ENCODE measurements around the gene TYW1B.
"Not testable (repeated sequence)": the region's sequence is repeated elsewhere in the genome, so short reads cannot be mapped to it uniquely, and the experiment has no call there.

The TYW1B gene

DNA sequence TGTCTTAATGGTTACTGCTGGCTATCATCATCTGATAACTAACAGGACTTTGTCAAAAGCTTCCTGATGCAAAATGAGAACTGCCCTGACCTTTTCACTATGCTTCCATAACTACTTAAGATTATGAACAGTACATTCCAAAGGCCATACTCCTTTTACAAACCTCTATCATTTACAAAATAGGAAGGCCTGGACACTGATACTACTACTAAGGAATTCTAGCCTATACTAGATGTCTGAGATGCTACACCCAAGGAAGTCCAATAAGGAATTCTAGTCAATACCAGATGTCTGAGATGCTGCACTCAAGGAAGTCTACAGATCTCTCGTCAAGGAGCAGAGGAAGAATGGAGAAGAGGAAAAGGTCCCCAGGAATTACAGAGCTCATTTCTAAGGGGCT, 130.9 kb downstream of the TYW1B start:
- H3K4me1 Mint-ChIP-seq; H3K27ac Mint-ChIP-seq (ENCODE audit: low read depth); H3K4me3 Mint-ChIP-seq; H3K36me3 Mint-ChIP-seq (ENCODE audit: insufficient read depth); H3K9me3 Mint-ChIP-seq; DNase-seq (ENCODE audit: low spot score in 2 of 2); ATAC-seq (replicated peaks; ENCODE audit: extremely low read depth, poor library complexity, severe bottlenecking); H3K27me3 Mint-ChIP-seq: not testable (repeated sequence)

DNA sequence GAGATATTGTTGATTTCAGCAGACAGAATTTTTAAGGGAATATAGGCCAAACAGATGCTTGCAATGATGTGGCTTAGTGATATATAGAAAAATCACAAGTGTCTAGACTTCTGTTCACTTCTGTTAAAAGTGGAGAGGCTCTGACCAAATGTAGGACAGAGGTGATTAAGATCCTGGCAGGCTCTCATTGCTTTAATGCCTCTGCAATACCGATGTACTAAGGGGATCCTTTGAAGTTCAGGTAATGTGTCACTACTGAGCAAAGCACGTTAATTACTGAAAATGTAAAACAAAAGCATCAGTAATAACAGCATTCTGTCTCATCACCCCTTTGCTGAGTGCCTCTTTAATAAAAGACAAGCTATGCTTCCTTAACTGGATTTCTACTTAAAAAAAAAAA, 131.4 kb downstream of the TYW1B start:
- ATAC-seq (replicated peaks; ENCODE audit: extremely low read depth, poor library complexity, severe bottlenecking); H3K4me1 Mint-ChIP-seq; DNase-seq (ENCODE audit: low spot score in 2 of 2); H3K4me3 Mint-ChIP-seq; H3K36me3 Mint-ChIP-seq (ENCODE audit: insufficient read depth); H3K9me3 Mint-ChIP-seq; H3K27me3 Mint-ChIP-seq: not testable (repeated sequence)
- peak overlapping the region; percentile 62 for H3K27ac Mint-ChIP-seq (ENCODE audit: low read depth)

DNA sequence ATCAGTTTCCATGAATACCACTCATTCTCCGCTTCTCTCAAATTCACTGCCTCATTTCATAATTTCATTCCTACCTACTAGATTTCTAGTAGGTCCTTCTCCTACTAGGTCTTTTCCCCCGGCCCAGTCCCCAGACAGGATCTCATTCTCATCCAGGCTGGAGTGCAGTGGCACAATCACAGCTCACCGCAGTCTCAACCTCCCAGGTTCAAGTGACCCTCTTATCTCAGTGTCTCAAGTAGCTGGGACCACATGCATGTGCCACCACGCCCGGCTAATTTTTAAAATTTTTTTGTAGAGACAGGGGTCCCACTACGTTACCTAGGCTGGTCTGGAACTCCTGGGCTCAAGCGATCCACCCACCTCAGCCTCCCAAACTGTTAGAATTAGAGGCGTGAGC, 132.5 kb downstream of the TYW1B start:
- not testable (repeated sequence) for H3K36me3 Mint-ChIP-seq (ENCODE audit: insufficient read depth); ATAC-seq (replicated peaks; ENCODE audit: extremely low read depth, poor library complexity, severe bottlenecking)

DNA sequence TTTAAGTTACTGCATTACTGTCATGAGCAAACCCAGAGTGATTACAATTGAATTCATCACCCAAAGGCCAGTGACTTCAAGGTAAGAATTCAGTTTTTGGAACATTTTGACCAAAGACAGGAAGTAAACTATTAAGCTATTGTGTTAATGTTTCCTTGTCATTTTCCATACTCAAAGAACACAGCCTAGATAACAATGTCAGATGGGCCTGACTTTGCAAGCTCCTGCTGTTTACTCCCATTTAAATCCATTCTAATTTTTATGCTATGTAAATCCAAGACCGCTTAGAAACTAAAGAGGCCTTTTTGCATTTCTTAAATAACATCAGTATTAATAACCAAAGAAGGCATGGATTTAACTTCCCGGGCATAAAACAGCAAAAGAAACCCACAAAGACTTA, 136.6 kb downstream of the TYW1B start:
- H3K4me1 Mint-ChIP-seq; H3K4me3 Mint-ChIP-seq; H3K36me3 Mint-ChIP-seq (ENCODE audit: insufficient read depth); ATAC-seq (replicated peaks; ENCODE audit: extremely low read depth, poor library complexity, severe bottlenecking); H3K9me3 Mint-ChIP-seq; H3K27ac Mint-ChIP-seq (ENCODE audit: low read depth); H3K27me3 Mint-ChIP-seq; DNase-seq (ENCODE audit: low spot score in 2 of 2): not testable (repeated sequence)

More for the DNA sequence above, 132.5 kb downstream of the TYW1B start:
- not testable (repeated sequence) for H3K9me3 Mint-ChIP-seq; H3K4me1 Mint-ChIP-seq; H3K27me3 Mint-ChIP-seq; DNase-seq (ENCODE audit: low spot score in 2 of 2); H3K27ac Mint-ChIP-seq (ENCODE audit: low read depth); H3K4me3 Mint-ChIP-seq

DNA sequence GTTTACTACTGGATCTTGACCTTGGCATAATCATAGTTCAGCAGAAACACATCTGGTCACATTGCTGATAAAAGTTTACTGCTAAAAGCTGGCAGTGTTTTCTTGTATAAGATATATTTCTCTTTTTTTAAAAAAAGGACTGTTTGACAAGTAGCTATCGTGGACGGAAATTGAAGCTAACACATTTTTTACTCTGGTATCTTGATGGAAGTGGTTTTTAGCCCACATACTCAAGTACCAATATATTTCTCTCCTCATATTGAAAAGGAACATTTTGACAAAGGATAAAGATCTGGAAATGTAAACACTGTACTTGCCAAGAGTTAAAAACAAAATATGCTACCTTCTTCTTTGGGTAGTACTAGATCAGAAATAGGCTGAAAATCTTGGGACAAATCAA, 137.8 kb downstream of the TYW1B start:
- not testable (repeated sequence) for H3K36me3 Mint-ChIP-seq (ENCODE audit: insufficient read depth); ATAC-seq (replicated peaks; ENCODE audit: extremely low read depth, poor library complexity, severe bottlenecking); H3K4me3 Mint-ChIP-seq; H3K9me3 Mint-ChIP-seq; H3K27ac Mint-ChIP-seq (ENCODE audit: low read depth); H3K27me3 Mint-ChIP-seq; H3K4me1 Mint-ChIP-seq; DNase-seq (ENCODE audit: low spot score in 2 of 2)

DNA sequence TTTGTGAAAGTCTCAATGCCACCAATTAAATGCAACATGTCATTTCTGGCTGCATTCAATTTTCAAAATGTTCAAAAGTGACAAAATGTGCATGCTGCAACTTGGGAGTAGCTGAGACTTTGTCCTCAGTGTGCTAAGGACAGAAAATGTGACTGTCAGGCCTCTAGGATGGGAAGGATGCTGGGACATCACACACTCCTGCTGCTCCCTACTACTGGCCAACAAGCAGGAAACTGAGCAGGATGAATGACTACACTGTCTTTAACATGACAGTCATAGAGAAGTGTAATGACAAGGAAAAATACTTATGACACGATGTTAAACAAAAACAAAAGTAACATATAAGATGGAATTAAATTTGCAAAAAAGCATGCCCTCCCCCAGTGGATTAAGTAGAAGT, 138.7 kb downstream of the TYW1B start:
- not testable (repeated sequence) for H3K4me3 Mint-ChIP-seq; DNase-seq (ENCODE audit: low spot score in 2 of 2); H3K27me3 Mint-ChIP-seq; H3K4me1 Mint-ChIP-seq; H3K9me3 Mint-ChIP-seq; ATAC-seq (replicated peaks; ENCODE audit: extremely low read depth, poor library complexity, severe bottlenecking); H3K36me3 Mint-ChIP-seq (ENCODE audit: insufficient read depth); H3K27ac Mint-ChIP-seq (ENCODE audit: low read depth)

DNA sequence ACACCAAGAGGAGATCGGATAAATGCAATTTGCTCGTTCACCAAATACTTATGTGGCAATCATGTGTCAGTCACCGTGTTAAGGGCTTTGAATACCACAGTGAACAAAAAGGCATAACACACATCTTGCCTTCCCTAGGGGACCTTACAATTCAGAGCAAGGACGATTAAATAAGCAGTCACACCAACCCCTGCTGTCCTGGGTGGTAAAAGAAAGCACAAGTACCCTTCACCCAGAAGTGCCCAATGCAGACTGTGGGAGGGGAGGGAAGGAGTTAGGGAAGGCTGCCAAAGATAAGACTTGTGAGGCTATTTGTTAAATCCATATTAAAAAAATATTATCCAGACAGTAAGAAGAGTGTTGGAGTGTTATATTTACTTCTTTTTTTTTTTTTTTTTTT, 146.8 kb downstream of the TYW1B start:
- not testable (repeated sequence) for DNase-seq (ENCODE audit: low spot score in 2 of 2); H3K4me3 Mint-ChIP-seq; H3K27ac Mint-ChIP-seq (ENCODE audit: low read depth); H3K36me3 Mint-ChIP-seq (ENCODE audit: insufficient read depth); H3K27me3 Mint-ChIP-seq; ATAC-seq (replicated peaks; ENCODE audit: extremely low read depth, poor library complexity, severe bottlenecking); H3K9me3 Mint-ChIP-seq
- H3K4me1 Mint-ChIP-seq = peaks cover 12% of the 10 kb centered on the region

DNA sequence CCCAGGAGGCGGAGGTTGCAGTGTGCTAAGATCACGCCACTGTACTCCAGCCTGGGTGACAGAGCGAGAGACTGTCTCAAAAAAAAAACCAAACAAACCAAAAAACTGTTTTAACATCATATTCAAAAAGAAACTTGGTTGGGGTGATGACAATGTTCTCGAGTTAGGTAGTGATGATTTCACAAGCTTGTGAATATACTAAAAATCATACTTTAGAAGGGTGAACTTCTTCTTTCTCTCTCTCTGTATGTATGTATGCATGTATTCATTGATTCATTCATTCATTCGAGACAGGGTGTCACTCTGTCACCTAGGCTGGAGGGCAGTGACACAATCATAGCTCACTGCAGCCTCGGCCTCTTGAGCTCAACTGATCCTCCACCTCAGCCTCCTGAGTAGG, 151.1 kb downstream of the TYW1B start:
- H3K4me1 Mint-ChIP-seq; H3K4me3 Mint-ChIP-seq; H3K36me3 Mint-ChIP-seq (ENCODE audit: insufficient read depth); ATAC-seq (replicated peaks; ENCODE audit: extremely low read depth, poor library complexity, severe bottlenecking); H3K27me3 Mint-ChIP-seq; DNase-seq (ENCODE audit: low spot score in 2 of 2); H3K9me3 Mint-ChIP-seq; H3K27ac Mint-ChIP-seq (ENCODE audit: low read depth): not testable (repeated sequence)

DNA sequence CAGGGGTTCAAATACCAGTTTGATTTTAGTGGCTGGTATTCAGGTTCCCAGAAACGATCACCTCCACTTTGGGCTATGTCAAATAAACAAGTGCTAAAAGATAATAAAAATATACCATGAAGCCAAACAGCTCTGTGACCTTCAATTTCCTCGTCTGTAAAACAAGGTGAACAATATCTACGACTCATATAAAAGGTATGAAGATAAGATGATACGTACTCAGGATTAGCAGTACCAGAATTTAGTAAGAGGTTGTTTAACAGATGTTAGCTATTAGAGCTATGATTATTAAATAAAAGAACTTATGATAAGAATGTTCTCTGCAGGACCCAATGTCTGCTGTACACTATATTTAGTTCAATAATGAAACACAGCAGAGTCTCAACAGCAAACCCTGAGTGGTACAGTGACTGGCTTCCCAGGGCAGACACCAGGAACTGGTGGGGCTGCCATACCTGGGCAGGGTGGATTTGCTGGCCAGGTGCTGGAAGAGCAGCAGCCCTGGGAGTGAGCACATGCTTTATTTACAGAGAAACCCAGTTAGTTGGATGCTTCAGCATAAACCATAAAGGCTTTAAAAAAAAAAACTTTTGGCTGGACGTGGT, 151.8 kb downstream of the TYW1B start:
- H3K9me3 Mint-ChIP-seq; DNase-seq (ENCODE audit: low spot score in 2 of 2); ATAC-seq (replicated peaks; ENCODE audit: extremely low read depth, poor library complexity, severe bottlenecking); H3K27me3 Mint-ChIP-seq; H3K27ac Mint-ChIP-seq (ENCODE audit: low read depth); H3K4me3 Mint-ChIP-seq; H3K36me3 Mint-ChIP-seq (ENCODE audit: insufficient read depth); H3K4me1 Mint-ChIP-seq: not testable (repeated sequence)

DNA sequence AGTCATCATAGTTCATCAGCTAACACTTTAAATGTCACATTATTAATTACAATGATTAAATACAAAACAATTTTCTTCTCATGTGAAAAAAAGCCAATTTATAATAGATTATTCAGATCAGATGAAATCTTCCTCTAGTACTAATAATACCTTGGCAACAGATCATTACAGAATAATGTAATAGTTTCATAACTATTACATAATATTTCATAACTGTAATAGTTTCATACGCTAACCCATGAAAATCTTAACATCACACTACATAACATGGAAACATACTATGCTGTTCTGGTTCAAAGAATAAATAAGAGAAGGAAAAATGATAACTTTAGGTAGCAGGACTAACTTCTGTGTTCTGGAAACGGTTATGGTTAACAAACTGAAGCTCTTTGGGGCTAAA, 152.3 kb downstream of the TYW1B start:
- H3K9me3 Mint-ChIP-seq; H3K4me1 Mint-ChIP-seq; H3K36me3 Mint-ChIP-seq (ENCODE audit: insufficient read depth); ATAC-seq (replicated peaks; ENCODE audit: extremely low read depth, poor library complexity, severe bottlenecking); H3K4me3 Mint-ChIP-seq; DNase-seq (ENCODE audit: low spot score in 2 of 2); H3K27me3 Mint-ChIP-seq; H3K27ac Mint-ChIP-seq (ENCODE audit: low read depth): not testable (repeated sequence)

DNA sequence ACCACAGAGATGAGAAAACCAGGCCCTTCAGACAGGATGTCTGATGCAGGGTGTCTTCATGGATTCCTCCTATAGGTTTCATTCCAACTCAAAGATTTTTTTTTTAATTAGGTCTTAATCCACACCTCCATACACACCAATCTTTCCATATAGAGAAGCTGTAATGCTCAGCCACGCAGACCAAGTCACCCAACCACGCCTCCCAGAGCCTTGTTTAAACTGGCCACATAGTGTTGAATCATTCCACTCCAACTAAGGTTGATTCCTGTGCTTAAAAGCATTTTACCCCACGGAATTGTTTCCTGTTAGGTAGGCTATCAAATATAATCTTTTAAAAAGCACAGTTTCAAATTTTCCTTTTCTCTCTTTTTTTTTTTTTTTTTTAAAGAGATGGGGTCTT, 153.6 kb downstream of the TYW1B start:
- no peak overlapping the region for H3K27ac Mint-ChIP-seq (ENCODE audit: low read depth)
- DNase-seq (ENCODE audit: low spot score in 2 of 2) (no peak), ATAC-seq (replicated peaks; ENCODE audit: extremely low read depth, poor library complexity, severe bottlenecking) (no peak)
- no peaks in the 10 kb centered on the region for H3K4me1 Mint-ChIP-seq
- H3K36me3 Mint-ChIP-seq (ENCODE audit: insufficient read depth) = peaks cover 2% of the 10 kb centered on the region
- no peaks in the 10 kb centered on the region for H3K27me3 Mint-ChIP-seq
- H3K9me3 Mint-ChIP-seq = no peaks in the 10 kb centered on the region
- no peak overlapping the region for H3K4me3 Mint-ChIP-seq

DNA sequence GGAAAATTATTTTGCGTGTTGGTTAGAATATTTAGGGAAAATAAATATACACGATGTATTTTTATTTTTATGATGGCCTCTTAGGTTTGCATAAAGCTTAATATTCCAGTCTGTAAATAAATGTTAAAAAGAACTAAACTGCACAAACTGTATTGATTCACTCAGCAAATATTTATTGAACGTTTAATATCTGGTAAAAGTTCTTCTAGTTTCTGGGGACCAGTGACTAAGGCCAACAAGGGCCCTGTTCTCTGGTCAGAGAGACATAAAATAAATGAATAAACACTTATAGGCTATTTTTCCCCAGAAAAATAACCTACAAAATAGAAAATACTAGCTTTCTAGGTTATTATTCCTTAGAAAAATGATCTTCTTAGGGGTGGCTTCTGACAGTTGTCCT, 157.2 kb downstream of the TYW1B start:
- not testable (repeated sequence) for ATAC-seq (replicated peaks; ENCODE audit: extremely low read depth, poor library complexity, severe bottlenecking); H3K9me3 Mint-ChIP-seq; H3K27ac Mint-ChIP-seq (ENCODE audit: low read depth); H3K4me1 Mint-ChIP-seq; H3K36me3 Mint-ChIP-seq (ENCODE audit: insufficient read depth); H3K4me3 Mint-ChIP-seq; DNase-seq (ENCODE audit: low spot score in 2 of 2); H3K27me3 Mint-ChIP-seq

DNA sequence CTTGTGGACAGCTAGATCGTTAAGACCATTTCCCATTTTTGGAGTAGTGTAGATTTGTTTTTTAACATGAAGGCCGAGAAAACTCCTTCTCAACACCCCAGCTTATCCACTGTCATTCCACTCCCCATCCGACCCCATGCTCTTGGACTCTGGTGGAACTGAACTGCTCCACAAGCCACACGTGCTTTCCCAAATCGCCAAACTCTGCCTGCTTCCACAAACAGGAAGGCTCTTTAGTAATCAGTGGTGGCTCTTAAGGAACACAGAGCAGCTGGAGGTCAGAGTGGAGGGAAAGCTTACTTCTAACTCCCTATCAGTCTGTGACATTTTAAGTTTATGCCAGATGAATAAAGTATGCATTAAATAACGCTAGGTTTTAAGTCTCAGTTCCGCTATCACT, 159.6 kb downstream of the TYW1B start:
- not testable (repeated sequence) for H3K36me3 Mint-ChIP-seq (ENCODE audit: insufficient read depth); DNase-seq (ENCODE audit: low spot score in 2 of 2); H3K4me1 Mint-ChIP-seq; ATAC-seq (replicated peaks; ENCODE audit: extremely low read depth, poor library complexity, severe bottlenecking); H3K9me3 Mint-ChIP-seq; H3K27ac Mint-ChIP-seq (ENCODE audit: low read depth); H3K4me3 Mint-ChIP-seq; H3K27me3 Mint-ChIP-seq

DNA sequence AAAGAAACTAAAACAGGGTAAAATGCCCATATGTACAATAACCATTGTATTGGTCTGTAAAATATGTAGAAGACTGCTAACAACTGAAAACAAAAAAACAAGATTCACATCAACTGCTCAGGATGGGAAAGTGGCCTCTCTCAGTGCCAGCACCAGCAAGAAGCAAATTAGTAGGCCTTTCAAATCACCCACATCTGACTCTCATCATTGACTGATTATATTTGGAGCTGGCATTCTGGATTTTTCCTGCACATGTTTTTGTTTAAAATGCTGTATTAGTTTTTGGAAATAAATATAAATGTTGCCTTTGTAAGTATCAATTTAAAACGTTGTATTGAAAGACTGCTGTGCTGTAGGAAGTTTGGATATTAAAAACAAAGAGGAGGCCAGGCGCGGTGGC, 161.0 kb downstream of the TYW1B start:
- not testable (repeated sequence) for H3K36me3 Mint-ChIP-seq (ENCODE audit: insufficient read depth)

More for the DNA sequence above, 161.0 kb downstream of the TYW1B start:
- DNase-seq (ENCODE audit: low spot score in 2 of 2); H3K9me3 Mint-ChIP-seq; ATAC-seq (replicated peaks; ENCODE audit: extremely low read depth, poor library complexity, severe bottlenecking); H3K27ac Mint-ChIP-seq (ENCODE audit: low read depth); H3K4me1 Mint-ChIP-seq; H3K27me3 Mint-ChIP-seq; H3K4me3 Mint-ChIP-seq: not testable (repeated sequence)
